Measurements from ENCODE around the gene PPP4R2. TPM values are rescaled to one million over a fixed set of nuclear protein-coding genes. Genes with fewer than 3 reads are reported as not detected.

The PPP4R2 gene
- total and polyA plus RNA-seq, 2 of the 8 experiments (the other 6 are each of a cell fraction or from before 2014, with no cell fraction given), result 11.5 to 89.9 TPM

DNA sequence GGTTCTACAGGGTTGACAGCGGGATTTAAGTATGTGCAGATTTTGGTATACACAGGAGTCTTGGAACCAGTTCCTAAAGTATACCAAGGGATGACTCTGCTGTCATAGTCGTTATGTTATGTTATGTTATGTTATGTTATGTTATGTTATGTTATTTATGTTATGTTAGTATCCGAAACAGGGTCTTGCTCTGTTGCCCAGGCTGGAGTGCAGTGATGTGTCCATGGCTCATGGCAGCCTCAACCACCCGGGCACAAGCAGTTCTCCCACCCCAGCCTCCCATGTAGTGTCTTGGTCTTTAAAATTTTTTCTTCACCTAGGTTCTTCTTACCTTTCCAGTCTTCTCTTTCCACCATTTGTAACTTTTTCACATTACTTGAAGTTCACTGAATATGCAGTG is 21.7 kb downstream of the PPP4R2 start:
- peaks cover 26 to 32% of the 10 kb centered on the region in 2 experiments for H4K20me1 ChIP-seq (replicated peaks in 1 of 2; ENCODE audit: control insufficient read depth in 1 of 2, insufficient read depth in 2 of 2, low read length in 2 of 2)

More for the DNA sequence above, 21.7 kb downstream of the PPP4R2 start:
- Histone ChIP-seq H3K27me3 (replicated peaks in 1 of 4; ENCODE audit: control insufficient read depth in 3 of 4, extremely low read depth in 1 of 4, insufficient read depth in 3 of 4, low read length in 3 of 4) (no peaks in the 10 kb centered on the region), H2BK120ac (replicated peaks; ENCODE audit: low read depth, low read length) (no peak overlapping the region), H3K36me3 (ENCODE audit: control insufficient read depth in 2 of 4, insufficient read depth in 4 of 4, low read length in 3 of 4) (peaks cover 0 to 3% (median 0%) of the 10 kb centered on the region in 4 experiments; a peak in 1 of 8 replicates), H3K23me2 (ENCODE audit: low read depth, low read length) (no peaks in the 10 kb centered on the region), H3K23ac (ENCODE audit: insufficient read length) (no peak overlapping the region), H4K91ac (replicated peaks; ENCODE audit: insufficient read length, low read length) (no peak overlapping the region), H3K9me3 (ENCODE audit: insufficient read depth in 2 of 2, low read depth in 1 of 2, low read length in 1 of 2) (no peaks in the 10 kb centered on the region), H3K4me1 (replicated peaks in 1 of 4; ENCODE audit: control insufficient read depth in 3 of 4, insufficient read depth in 4 of 4, low read length in 3 of 4) (peaks cover 0 to 3% (median 1%) of the 10 kb centered on the region in 4 experiments; a peak in 4 of 7 replicates), H2BK15ac (ENCODE audit: low read length) (no peak overlapping the region), H3K27ac (ENCODE audit: low read depth, low read length) (no peak overlapping the region), H2BK12ac (ENCODE audit: low read depth, low read length) (no peak overlapping the region), H2AFZ (ENCODE audit: low read length) (no peak overlapping the region), H3K4me3 (ENCODE audit: extremely low read depth in 1 of 4, insufficient read depth in 2 of 4, low read depth in 3 of 4, low read length in 4 of 4) (no peak overlapping the region), H2AK5ac (ENCODE audit: low read depth, low read length) (no peak overlapping the region), H3K56ac (replicated peaks; ENCODE audit: insufficient read length, low read depth, low read length) (no peak overlapping the region), H4K8ac (ENCODE audit: extremely low read depth, insufficient read depth, low read length) (no peak overlapping the region), H3K18ac (ENCODE audit: extremely low read depth, low read length) (no peak overlapping the region), H3K9ac (replicated peaks in 1 of 4; ENCODE audit: extremely low read depth in 1 of 4, low read depth in 3 of 4, low read length in 3 of 4) (no peak overlapping the region), H3K79me2 (ENCODE audit: control insufficient read depth in 1 of 2, insufficient read depth in 2 of 2, low read length in 2 of 2) (peaks cover 57 to 100% of the 10 kb centered on the region in 2 experiments), H2BK20ac (ENCODE audit: low read length) (no peak overlapping the region), H3K14ac (ENCODE audit: insufficient read length) (no peak overlapping the region), H3K4ac (replicated peaks; ENCODE audit: insufficient read length, low read depth, low read length) (no peak overlapping the region), H2BK5ac (ENCODE audit: low read depth, low read length) (no peak overlapping the region), H3K4me2 (ENCODE audit: insufficient read depth in 1 of 2, low read depth in 2 of 2, low read length in 2 of 2) (no peak overlapping the region), H3K79me1 (ENCODE audit: low read depth, low read length) (no peaks in the 10 kb centered on the region; the same call in none of the 2 replicates), H4K5ac (ENCODE audit: insufficient read length, low read depth, low read length) (no peak overlapping the region)
- ChIA-PET CTCF (ENCODE audit: partially characterized antibody) (interaction anchor here (1.4 kb wide), 1 partner anchor 38 kb away, joined by 4 read pairs; no protein-coding TSS in a partner anchor), POLR2A (ENCODE audit: partially characterized antibody) (no interaction called here)
- WGBS, 2 experiments (ENCODE audit: extremely low coverage in 1 of 2, insufficient coverage in 1 of 2, insufficient read length in 1 of 2, insufficient replicate concordance in 2 of 2, low coverage in 1 of 2, low lambda C conversion rate in 2 of 2, missing lambda C conversion rate in 1 of 2), result 88% methylated on average over 4 of the region's 4 CpGs; no CpG with 5 or more reads in 1 of the 2 experiments
- DNase-seq (ENCODE audit: low read depth in 1 of 2, low spot score in 2 of 2) (no peak), FAIRE-seq (no peak)
- TF ChIP-seq NRF1 (IDR thresholded peaks at IDR 0.05; ENCODE audit: low read depth, low read length), result no peak
- TF ChIP-seq RBBP5 (IDR thresholded peaks at IDR 0.05; ENCODE audit: borderline replicate concordance, low read depth, low read length), result no peak
- no peak for TF ChIP-seq ZNF274 (IDR thresholded peaks at IDR 0.05; ENCODE audit: borderline replicate concordance, extremely low read depth, low read length)
- TF ChIP-seq, protein P1, sequence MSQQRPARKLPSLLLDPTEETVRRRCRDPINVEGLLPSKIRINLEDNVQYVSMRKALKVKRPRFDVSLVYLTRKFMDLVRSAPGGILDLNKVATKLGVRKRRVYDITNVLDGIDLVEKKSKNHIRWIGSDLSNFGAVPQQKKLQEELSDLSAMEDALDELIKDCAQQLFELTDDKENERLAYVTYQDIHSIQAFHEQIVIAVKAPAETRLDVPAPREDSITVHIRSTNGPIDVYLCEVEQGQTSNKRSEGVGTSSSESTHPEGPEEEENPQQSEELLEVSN (IDR thresholded peaks at IDR 0.05), result no peak
- no peak for TF ChIP-seq RAD21 (IDR thresholded peaks at IDR 0.05 in 1 of 2, conservative IDR thresholded peaks at IDR 0.05 in 1 of 2; ENCODE audit: low read depth in 2 of 2, low read length in 2 of 2)
- no peak for TF ChIP-seq HDAC2 (IDR thresholded peaks at IDR 0.05; ENCODE audit: borderline replicate concordance in 1 of 2, low read depth in 2 of 2, low read length in 2 of 2)
- no peak for TF ChIP-seq SIX5 (IDR thresholded peaks at IDR 0.05; ENCODE audit: low read depth, low read length)

Data from H1 (cell line).